Measurements from ENCODE around the gene FOXE3.

FOXE3 gene

DNA sequence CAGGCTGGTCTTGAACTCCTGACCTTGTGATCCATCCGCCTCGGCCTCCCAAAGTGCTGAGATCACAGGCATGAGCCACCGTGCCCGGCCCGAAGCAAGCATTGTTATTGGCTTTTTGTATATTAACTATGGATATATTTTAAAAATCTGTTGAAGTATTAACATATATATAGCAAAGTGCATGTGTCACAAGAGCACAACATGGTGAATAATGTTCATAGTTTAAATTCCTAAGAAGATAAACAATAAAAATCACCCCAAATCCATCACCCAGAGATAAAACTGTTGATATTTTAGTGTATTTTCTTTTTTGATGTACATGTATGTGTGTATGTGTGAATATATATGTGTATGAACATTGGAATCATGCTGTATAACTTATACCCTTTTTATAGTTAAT, 9.1 kb upstream of the FOXE3 start:
- DNase-seq = no peak

DNA sequence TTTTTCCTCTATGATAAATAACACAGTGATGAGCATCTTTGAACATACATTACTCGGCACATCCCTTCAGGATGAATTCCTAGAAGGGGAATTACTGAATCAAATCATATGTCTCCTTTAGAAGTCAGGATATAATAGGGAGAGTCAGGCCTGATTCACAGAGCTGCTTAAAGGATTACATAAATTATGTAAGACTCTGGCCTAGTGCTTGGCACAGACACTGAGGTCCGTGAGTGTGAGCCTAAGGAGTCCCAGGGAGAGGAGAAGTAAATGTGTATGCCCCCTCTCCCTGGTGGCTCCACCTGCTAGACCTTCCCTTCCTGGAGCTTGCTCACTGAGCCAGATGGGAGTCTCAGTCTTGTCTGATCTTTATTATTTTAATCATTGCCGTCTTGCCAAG, 8.6 kb upstream of the FOXE3 start:
- DNase-seq = no peak

- no peak for DNase-seq
Observed at GRCh38 chr1:47409311-47410067, 6.6 kb upstream of the FOXE3 start.

- no peak for DNase-seq
Observed at GRCh38 chr1:47410068-47410455, 6.0 kb upstream of the FOXE3 start.

DNA sequence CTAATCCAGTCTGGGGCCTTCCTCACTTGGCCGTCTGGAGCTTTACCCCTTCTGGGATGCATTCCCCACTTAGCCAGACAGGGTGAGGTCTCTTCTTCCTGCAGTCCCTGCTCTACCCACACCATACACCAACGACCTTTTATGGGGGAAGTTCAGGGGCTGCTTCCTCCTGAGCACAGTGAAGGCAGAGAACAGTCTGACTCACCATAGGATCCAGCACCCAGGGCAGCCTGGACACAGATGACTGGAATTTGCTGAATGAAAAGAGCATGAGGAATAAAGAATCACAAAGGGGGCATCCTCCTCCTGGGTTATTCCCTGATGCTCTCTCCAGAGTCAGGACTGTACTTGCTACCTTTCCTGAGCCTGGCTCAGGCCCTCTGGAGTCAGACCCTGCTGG, 4.6 kb upstream of the FOXE3 start:
- DNase-seq = no peak

DNA sequence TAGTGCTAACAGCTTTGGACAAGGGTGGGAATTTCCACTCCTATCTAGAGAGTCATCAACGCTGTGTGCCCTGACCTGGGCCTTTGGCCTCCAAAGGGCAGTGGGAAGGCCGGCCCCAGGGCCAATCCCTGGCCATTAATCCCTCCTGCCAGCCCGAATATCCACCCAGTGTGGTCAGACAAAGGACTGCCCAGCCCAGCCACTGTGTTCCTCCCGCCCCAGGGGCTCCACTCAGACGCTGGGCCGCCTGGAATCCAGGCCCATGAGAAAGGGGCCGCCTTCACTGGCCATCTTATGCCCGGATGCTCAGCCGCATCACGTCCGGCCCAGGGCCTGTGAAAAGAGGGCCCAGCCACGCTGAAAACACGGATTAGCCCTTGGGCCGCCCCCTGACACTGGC, 3.6 kb upstream of the FOXE3 start:
- no peak for DNase-seq

DNA sequence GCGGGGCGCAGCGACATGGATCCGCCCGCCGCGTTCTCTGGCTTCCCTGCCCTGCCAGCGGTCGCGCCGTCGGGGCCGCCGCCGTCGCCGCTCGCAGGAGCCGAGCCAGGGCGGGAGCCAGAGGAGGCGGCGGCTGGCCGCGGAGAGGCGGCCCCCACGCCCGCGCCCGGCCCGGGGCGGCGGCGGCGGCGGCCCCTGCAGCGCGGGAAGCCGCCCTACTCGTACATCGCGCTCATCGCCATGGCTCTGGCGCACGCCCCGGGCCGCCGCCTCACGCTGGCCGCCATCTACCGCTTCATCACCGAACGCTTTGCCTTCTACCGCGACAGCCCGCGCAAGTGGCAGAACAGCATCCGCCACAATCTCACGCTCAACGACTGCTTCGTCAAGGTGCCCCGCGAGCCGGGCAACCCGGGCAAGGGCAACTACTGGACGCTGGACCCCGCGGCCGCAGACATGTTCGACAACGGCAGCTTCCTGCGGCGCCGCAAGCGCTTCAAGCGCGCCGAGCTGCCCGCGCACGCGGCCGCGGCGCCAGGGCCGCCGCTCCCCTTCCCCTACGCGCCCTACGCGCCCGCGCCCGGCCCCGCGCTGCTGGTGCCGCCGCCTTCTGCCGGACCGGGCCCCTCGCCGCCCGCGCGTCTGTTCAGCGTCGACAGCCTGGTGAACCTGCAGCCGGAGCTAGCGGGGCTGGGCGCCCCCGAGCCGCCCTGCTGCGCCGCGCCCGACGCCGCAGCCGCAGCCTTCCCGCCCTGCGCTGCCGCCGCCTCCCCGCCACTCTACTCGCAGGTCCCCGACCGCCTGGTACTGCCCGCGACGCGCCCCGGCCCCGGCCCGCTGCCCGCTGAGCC, 459 bp downstream of the FOXE3 start:
- DNase-seq = no peak

DNA sequence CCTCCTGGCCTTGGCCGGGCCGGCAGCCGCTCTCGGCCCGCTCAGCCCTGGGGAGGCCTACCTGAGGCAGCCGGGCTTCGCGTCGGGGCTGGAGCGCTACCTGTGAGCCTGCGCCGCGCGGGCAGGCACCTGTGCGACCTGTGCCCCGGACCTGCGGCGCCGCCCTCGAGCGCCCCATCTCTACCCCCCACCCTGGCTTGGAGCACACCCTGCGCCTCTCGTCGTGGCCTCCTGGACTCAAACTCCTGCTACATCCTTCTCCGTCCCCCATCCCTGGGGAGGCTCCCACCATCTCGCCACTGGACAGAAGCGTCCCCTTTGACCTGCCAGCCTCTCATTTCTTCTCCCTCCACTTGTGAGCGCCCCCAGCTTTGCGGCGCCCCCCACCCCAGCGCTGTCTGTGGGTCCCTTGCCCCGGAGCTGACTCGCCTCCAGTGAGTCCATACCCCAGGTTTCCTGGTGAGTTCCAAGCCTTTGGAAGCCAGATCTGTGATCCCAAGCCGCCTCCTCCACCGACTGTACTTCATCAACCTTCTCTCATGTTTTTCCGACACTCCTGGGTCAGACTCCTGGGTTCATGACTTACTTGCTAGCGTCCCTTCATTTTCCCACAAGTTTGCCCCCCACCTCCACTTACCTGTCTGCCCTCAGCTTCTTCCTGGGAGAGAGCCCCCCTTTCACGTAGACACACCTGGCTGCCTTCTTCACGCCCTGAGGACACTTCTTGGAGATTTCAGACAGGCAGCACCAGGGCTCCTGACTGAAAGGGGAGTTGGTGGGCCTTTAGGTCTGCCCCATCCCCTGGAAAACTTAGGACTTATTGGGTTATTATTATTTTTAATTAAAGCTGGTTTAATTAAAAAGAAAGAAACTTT, 1.3 kb downstream of the FOXE3 start:
- no peak for DNase-seq

- DNase-seq = no peak
Observed at GRCh38 chr1:47418122-47418521, 2.0 kb downstream of the FOXE3 start.

DNA sequence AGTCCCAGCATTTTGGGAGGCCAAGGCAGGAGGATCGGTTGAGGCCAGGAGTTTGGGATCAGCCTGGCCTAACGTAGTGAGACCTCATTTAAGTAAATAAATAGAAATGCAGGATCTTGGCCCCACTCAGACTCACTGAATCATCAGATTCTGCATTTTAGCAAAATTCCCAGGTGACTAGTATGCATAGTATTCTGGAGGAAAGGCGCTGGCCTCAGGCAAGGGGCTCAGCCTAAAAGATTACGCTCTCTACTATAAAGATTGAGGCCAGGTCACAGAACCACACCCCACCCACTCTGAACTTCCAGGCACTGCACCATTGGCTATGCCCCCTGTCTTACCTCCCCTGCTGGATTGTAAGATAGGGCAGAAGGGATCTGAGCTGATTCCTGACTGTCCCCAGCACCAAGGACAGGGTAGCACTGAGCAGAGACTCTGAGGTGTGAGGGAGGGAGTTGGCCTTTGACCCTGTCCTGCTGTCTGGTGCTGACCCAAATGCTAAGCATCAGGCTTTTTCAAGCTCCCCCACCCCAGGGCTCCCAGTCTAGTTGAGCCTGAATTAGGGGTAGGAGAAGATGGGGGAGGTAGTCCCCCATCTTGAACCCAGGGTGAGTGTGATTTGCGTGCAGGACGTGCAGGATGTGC, 2.7 kb downstream of the FOXE3 start:
- DNase-seq = no peak

GRCh38 chr1:47420547-47420946, 4.5 kb downstream of the FOXE3 start:
- DNase-seq = no peak

DNA sequence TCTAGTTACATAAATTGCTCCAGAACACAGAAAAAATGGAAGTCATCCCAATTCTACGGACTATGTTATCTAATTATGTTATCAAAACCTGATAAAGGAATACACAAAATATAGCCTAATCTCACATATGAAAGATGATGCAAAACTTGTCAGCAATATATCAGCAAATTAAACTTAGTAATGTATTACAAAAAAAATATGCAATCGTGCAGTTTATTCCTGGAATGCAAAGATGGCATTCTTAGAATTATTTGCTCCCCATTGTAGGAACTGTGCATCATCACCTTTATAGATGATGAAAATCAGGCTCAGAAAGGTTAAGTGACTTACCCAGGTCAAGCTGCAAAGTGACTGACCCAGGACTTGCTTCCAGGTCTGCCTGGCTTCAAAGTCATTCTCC, 7.8 kb downstream of the FOXE3 start:
- no peak for DNase-seq

DNA sequence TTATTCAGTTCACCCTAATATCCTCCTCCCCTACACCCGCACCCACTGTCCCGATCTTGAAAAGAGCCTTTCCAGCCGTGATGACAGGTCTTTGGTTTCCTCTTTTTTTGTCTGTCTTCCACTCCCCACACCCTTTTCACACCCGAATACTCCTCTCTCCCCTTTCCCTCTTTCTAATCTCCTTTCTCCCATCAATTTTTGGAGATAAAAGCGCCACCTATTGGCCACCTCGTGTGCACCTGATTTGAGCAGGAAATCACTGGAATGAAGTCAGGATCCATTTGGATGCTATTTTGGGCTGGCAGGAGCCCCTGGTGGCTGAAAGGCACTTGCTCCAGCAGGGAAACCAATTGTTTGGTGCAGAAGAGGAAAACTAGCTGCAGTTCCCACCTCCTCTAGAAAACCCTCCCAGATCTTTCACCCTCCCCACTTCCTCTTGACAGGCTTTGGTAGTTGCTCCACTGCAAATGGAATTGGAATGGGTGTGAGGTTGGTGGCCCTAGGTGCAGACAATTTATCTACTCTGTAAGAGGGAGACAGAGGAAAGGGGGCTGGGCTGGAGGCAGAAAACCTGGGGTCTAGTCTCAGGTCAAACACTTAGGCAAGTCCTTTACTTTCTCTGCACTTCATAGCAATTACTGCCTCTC, 8.4 kb downstream of the FOXE3 start:
- peak; percentile 25 for DNase-seq

DNA sequence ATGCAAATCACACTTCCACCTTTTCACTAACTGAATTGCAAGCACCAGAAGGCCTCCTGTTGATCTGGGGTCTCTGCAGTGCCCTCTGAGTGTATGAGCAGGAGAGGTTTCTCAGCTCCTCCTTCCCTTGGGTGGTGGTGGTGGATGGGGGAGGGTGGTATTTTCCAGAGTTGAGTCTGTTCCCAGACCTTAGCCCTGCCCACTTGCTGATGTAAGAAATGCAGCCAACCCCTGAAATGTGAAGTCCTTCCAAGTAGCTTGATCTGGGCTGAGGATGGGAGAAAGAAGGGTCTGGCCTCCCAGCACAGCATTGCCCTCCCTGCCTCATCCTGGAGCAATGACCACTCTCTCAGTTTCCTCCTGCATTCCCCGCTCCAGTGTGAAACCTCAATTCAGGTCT, 15.4 kb downstream of the FOXE3 start:
- DNase-seq = no peak

GRCh38 chr1:47432071-47433036, 16.3 kb downstream of the FOXE3 start:
- DNase-seq = peak; percentile 63

GRCh38 chr1:47433037-47433421, 16.9 kb downstream of the FOXE3 start:
- no peak for DNase-seq

DNA sequence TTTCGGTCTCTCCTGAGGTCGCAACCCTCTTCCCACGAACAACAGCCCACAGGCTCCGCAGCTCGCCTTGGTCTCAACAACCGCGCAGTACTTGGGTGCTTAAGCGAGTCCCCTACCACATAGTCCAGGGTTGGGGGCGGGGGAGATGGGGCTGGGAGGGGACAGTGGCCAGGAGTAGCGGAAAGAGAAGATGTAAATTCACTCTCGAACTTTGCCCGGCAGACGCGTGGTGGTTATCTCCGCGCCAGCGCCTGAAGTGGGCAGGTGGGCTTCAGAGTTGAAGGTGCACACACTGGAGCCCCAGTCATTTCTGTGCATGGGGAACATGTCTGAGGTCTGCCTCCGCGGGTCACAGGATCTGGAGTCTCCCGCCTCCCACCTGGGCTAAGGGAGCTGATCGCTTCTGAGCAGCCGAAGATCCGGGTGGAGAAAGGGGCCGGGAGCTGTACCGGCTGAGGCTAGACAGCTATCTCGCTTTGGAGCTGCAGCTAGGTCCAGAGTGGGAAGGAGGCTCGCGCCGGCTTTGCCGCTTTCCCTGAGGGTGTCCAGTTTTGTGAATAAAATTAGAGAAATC, 17.5 kb downstream of the FOXE3 start:
- DNase-seq = no peak

DNA sequence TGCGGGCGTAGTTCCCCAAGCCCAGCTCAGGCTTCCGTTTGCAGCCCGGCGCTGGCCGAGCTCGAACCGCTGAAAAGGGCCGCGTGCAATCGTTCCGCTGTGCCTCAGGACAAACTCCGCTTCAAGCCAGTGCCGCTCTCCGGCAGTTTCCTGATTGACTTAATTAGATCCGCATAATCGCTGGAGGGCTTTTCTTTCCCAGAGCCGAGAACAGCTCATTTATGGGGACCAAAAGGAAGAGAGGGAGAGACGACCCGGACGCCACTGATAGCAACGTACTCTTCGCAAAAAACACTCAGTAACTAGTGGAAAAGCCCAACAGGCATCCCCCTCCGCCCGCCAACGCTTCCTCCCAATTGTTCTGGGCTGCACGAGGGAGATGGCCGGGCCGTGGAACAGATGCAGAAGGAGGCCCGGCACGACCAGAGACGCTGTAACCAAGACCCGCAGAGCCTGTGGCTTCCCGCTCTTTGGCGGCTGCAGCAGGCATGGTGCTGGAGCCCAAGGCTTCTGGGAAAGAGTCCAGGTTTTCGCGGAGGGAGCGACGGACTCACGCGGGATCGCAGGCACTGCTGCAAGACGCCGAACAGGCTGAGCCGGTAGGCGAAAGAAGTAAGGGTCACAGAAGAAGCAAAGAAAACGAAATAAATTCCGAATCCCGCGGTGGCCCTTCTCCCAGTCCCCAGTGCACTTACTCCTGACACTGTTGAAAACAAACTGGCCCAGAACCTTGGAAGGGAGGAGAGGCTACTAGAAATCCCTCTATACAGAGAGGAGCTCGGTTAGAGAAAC, 18.2 kb downstream of the FOXE3 start:
- DNase-seq = no peak

- DNase-seq = no peak
Observed at GRCh38 chr1:47435506-47436303, 19.6 kb downstream of the FOXE3 start.
